Measurements from ENCODE around the gene RSPO3.
"Not testable (repeated sequence)": the region's sequence is repeated elsewhere in the genome, so short reads cannot be mapped to it uniquely, and the experiment has no call there.

RSPO3 gene

DNA sequence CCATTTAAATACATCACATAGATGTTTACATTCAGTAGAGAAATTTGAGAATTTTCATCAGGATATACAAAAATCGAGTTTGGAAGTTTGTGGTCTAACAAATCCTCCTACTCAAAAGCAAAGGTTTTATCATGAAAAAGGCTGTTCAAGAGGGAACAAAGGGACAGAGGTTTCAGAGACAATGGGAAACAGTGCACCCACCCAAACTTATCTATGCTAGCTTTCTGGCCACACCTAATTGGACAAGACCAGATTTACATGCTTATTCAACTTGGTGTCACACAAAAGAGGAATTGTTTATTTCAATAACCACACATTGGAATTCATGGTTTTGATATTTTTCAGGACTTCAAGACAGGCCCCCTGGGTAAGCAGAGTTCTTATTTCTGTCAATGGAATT is 28.4 kb upstream of the RSPO3 start:
- Histone ChIP-seq H3K36me3 (ENCODE audit: insufficient read depth, low read length) (no peaks in the 10 kb centered on the region), H3K4me1 (ENCODE audit: insufficient read depth, low read length) (peaks cover 12% of the 10 kb centered on the region), H3K4me3 (ENCODE audit: low read length) (no peak overlapping the region), H3K27me3 (ENCODE audit: insufficient read depth, low read length) (no peaks in the 10 kb centered on the region), H3K9ac (ENCODE audit: low read depth, low read length) (peak overlapping the region; percentile 3; the same call in 1 of the 2 replicates), H3K9me3 (ENCODE audit: insufficient read depth, low read depth, low read length) (no peaks in the 10 kb centered on the region), H3K27ac (ENCODE audit: low read depth, low read length) (peak overlapping the region; percentile 50)
- WGBS: no CpG with 5 or more reads among the region's 1 CpG

DNA sequence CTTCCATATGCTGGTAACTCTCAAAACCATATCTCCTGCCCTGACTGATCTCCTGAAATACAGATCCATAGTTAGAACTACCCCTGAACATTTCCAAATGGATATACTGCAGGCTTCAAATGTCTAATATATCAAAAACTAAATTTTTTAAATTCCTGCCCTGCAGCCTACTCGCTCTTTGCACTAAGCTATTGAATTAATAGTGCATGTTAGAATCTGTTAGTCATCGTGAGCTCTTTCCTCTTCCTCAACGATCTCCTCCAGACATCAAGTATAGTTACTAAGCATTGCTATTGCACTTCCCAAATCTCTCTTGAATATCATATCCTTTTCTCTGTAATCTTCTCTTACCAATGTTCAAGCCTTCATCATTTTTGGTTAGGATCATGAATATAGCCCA is 26.0 kb upstream of the RSPO3 start:
- 96% methylated on average over 3 of the region's 3 CpGs for WGBS
- no peaks in the 10 kb centered on the region for H3K9me3 ChIP-seq (ENCODE audit: insufficient read depth, low read depth, low read length)
- H3K9ac ChIP-seq (ENCODE audit: low read depth, low read length): no peak overlapping the region
- no peak overlapping the region for H3K4me3 ChIP-seq (ENCODE audit: low read length)
- peaks cover 12% of the 10 kb centered on the region for H3K4me1 ChIP-seq (ENCODE audit: insufficient read depth, low read length)
- no peaks in the 10 kb centered on the region for H3K27me3 ChIP-seq (ENCODE audit: insufficient read depth, low read length)
- H3K27ac ChIP-seq (ENCODE audit: low read depth, low read length): no peak overlapping the region
- no peaks in the 10 kb centered on the region for H3K36me3 ChIP-seq (ENCODE audit: insufficient read depth, low read length)

DNA sequence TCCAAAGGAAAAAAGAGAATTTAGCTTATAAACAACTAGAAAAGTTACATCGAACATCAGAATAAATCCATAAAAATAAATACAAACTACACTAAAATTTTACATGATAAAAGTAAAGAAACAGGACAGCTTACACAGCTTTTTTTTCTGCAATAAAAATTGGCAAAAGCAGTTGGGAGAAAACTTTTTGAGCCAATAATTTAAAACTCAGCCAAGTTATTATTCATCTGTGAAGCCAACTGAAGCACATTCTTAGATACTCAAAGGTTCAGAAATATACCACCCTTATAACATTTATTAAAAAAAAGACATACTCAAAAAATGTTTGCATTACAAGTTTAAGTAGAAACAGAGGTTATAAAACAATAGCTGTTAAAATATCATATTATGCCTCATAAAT is 23.7 kb upstream of the RSPO3 start:
- Histone ChIP-seq H3K27me3 (ENCODE audit: insufficient read depth, low read length) (no peaks in the 10 kb centered on the region), H3K9ac (ENCODE audit: low read depth, low read length) (no peak overlapping the region), H3K4me3 (ENCODE audit: low read length) (no peak overlapping the region), H3K36me3 (ENCODE audit: insufficient read depth, low read length) (no peaks in the 10 kb centered on the region), H3K27ac (ENCODE audit: low read depth, low read length) (no peak overlapping the region), H3K4me1 (ENCODE audit: insufficient read depth, low read length) (peaks cover 7% of the 10 kb centered on the region), H3K9me3 (ENCODE audit: insufficient read depth, low read depth, low read length) (no peaks in the 10 kb centered on the region)
- 100% methylated on average over 1 of the region's 1 CpG for WGBS

DNA sequence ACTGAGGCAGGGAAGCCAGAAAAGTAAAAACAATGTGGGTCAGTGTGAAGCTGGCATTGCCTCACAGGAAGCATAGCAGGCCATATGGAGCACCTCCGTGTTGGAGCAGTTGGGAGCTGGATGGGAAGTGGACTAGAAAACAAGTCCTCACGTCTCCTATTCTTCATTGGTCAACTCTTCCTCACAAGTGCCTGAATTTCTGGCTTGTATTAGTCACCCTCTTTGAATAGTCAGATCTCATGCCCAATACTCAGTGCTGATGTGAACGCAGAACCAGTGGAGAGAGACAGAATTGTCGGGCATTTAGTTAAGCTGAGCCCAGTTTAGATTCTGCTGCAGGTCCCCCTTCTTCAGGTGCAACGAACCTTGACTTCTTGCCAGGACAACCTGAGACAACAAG is 22.3 kb upstream of the RSPO3 start:
- WGBS: 91% methylated on average over 5 of the region's 5 CpGs
- Histone ChIP-seq H3K27me3 (ENCODE audit: insufficient read depth, low read length) (no peaks in the 10 kb centered on the region), H3K4me3 (ENCODE audit: low read length) (no peak overlapping the region), H3K4me1 (ENCODE audit: insufficient read depth, low read length) (no peaks in the 10 kb centered on the region), H3K9ac (ENCODE audit: low read depth, low read length) (no peak overlapping the region), H3K9me3 (ENCODE audit: insufficient read depth, low read depth, low read length) (no peaks in the 10 kb centered on the region), H3K27ac (ENCODE audit: low read depth, low read length) (no peak overlapping the region), H3K36me3 (ENCODE audit: insufficient read depth, low read length) (no peaks in the 10 kb centered on the region)

DNA sequence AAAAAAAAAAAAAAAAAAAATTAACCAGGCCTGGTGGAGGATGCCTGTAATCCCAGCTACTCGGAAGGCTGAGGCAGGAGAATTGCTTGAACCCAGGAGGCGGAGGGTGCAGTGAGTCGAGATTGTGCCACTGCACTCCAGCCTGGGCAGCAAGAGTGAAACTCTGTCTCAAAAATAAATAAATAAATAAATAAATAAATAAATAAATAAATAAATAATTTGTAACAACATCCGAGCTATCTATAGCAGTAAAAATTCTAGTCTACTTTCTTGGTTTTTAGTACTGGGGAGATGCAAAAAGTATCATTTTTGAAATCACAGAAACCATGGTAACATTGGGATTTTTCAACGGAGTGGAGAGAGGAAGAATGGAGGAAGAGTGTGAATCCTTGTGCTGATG is 21.0 kb upstream of the RSPO3 start:
- not testable (repeated sequence) for H3K9ac ChIP-seq (ENCODE audit: low read depth, low read length); H3K36me3 ChIP-seq (ENCODE audit: insufficient read depth, low read length); H3K27ac ChIP-seq (ENCODE audit: low read depth, low read length); H3K4me3 ChIP-seq (ENCODE audit: low read length); H3K27me3 ChIP-seq (ENCODE audit: insufficient read depth, low read length); H3K9me3 ChIP-seq (ENCODE audit: insufficient read depth, low read depth, low read length); H3K4me1 ChIP-seq (ENCODE audit: insufficient read depth, low read length)
- WGBS: 86% methylated on average over 5 of the region's 5 CpGs

DNA sequence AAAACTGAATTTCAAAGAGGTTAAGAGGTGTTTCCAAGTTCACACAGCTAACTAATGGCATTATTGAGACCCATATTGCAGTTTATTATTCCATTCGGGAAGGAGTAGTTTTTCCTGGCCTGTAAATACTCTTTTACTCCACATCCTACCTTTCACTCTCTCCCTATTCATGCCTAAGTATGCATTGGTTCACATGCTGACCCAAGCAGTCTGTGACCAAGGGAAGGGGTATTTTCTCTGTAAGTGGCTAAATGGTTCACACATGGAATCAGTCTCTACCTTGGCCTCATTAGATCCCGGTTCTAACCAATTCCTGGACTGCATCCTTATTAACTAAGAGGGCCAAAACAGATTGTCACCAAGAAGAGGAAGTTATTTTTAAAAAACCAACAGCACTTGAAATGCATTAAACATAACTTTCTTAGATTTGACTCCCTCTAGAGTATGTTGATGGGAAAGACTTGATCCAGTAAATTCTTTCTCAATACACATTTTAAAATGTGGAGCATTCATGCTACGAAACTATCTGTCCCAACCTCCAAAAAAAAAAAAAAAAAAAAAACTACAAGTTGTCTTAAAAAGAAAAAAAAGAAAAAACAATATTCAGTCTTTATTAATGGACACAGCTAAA is 17.8 kb upstream of the RSPO3 start:
- no peaks in the 10 kb centered on the region for H3K9me3 ChIP-seq (ENCODE audit: insufficient read depth, low read depth, low read length)
- peaks cover 4% of the 10 kb centered on the region; the same call in 1 of the 2 replicates for H3K4me1 ChIP-seq (ENCODE audit: insufficient read depth, low read length)
- WGBS: 100% methylated on average over 2 of the region's 3 CpGs
- no peaks in the 10 kb centered on the region for H3K36me3 ChIP-seq (ENCODE audit: insufficient read depth, low read length)
- H3K27me3 ChIP-seq (ENCODE audit: insufficient read depth, low read length): no peaks in the 10 kb centered on the region
- H3K4me3 ChIP-seq (ENCODE audit: low read length): no peak overlapping the region
- no peak overlapping the region for H3K9ac ChIP-seq (ENCODE audit: low read depth, low read length)
- no peak overlapping the region for H3K27ac ChIP-seq (ENCODE audit: low read depth, low read length)

DNA sequence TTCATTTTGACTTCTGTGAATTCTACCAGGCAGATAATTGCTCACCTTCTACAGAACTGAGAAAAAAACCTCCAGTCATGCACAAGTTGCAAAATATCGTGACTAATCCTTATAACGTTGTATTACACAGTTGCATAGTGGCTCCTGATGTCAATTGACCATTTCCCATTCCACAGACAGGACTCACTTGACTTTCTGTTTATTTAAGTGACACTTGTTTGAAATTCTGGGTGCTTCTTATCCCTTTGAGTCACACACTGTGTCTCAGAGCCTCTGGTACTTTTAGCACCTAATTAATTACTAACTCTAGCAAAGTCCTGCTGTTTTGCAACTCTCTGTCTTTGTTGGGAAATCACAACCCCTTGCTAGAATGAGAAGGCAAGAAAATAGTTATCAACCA is 16.2 kb upstream of the RSPO3 start:
- Histone ChIP-seq H3K9me3 (ENCODE audit: insufficient read depth, low read depth, low read length) (no peaks in the 10 kb centered on the region), H3K4me3 (ENCODE audit: low read length) (no peak overlapping the region), H3K4me1 (ENCODE audit: insufficient read depth, low read length) (peaks cover 4% of the 10 kb centered on the region; the same call in 1 of the 2 replicates), H3K9ac (ENCODE audit: low read depth, low read length) (no peak overlapping the region), H3K36me3 (ENCODE audit: insufficient read depth, low read length) (no peaks in the 10 kb centered on the region), H3K27ac (ENCODE audit: low read depth, low read length) (no peak overlapping the region), H3K27me3 (ENCODE audit: insufficient read depth, low read length) (no peaks in the 10 kb centered on the region)
- 73% methylated on average over 2 of the region's 2 CpGs for WGBS

DNA sequence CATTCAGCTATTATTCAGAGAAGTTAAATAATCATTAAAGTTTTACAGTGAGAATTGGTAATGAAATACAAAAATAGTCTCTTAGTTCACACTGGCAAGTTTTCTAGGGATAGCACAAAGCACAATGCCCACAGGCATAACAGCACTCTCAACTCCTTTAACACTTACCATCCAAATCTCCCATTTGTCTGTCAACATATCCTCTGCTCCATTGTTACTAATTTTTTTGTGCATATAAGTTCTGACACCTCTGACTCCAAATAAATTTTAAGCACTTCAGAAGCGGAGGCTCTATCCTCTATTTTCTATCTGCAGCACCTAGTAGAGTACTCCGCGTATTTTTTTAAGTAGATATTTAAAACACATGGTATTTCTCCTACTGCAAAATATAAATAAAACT is 15.6 kb upstream of the RSPO3 start:
- 89% methylated on average over 1 of the region's 3 CpGs for WGBS

DNA sequence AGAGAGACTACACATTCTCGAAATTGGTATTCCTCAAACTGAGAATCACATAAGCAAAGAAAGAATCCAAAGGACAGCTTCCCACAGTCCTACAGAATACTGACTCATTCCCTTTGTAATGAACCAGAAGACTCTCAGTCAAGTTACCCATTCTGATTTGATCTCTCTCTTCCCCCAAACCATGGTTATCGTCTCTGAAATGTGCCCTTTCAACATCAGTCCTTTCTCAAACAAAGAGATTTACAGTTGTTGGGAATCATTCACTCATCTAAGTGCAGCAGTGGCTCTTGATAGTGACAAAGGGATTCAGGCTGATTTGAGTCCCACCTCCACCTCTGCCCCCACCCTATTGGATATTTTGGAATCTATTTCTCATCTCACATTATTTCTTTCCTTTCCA is 15.0 kb upstream of the RSPO3 start:
- no peaks in the 10 kb centered on the region for H3K9me3 ChIP-seq (ENCODE audit: insufficient read depth, low read depth, low read length)
- no peaks in the 10 kb centered on the region for H3K36me3 ChIP-seq (ENCODE audit: insufficient read depth, low read length)
- H3K27me3 ChIP-seq (ENCODE audit: insufficient read depth, low read length): no peaks in the 10 kb centered on the region
- H3K9ac ChIP-seq (ENCODE audit: low read depth, low read length): no peak overlapping the region
- H3K4me1 ChIP-seq (ENCODE audit: insufficient read depth, low read length): peaks cover 4% of the 10 kb centered on the region; the same call in 1 of the 2 replicates
- 63% methylated on average over 2 of the region's 2 CpGs for WGBS
- H3K4me3 ChIP-seq (ENCODE audit: low read length): no peak overlapping the region
- no peak overlapping the region for H3K27ac ChIP-seq (ENCODE audit: low read depth, low read length)

More for the DNA sequence above, 15.6 kb upstream of the RSPO3 start:
- H3K9ac ChIP-seq (ENCODE audit: low read depth, low read length): no peak overlapping the region
- H3K36me3 ChIP-seq (ENCODE audit: insufficient read depth, low read length): no peaks in the 10 kb centered on the region
- peaks cover 4% of the 10 kb centered on the region; the same call in 1 of the 2 replicates for H3K4me1 ChIP-seq (ENCODE audit: insufficient read depth, low read length)
- no peak overlapping the region for H3K4me3 ChIP-seq (ENCODE audit: low read length)
- no peaks in the 10 kb centered on the region for H3K27me3 ChIP-seq (ENCODE audit: insufficient read depth, low read length)
- no peak overlapping the region for H3K27ac ChIP-seq (ENCODE audit: low read depth, low read length)
- H3K9me3 ChIP-seq (ENCODE audit: insufficient read depth, low read depth, low read length): no peaks in the 10 kb centered on the region

DNA sequence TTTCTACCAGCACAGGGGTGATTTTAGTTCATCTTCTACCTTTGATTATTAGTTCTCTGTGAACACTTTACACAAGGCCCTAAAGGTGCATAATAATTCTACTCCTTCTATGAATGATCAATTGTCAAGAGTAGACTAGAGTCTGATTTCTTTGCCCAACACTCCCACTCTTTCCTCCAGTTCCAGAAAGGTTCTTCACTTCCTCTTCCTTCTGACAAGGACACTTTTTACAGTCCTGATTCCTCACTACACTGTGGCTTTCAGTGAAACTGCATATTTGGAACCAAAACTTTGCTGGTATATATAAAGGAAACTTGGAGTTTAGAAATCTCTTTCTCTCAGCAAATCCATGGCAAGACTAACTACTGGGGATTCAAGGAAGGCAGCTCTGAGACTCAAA is 10.6 kb upstream of the RSPO3 start:
- Histone ChIP-seq H3K9ac (ENCODE audit: low read depth, low read length) (no peak overlapping the region), H3K27ac (ENCODE audit: low read depth, low read length) (no peak overlapping the region), H3K36me3 (ENCODE audit: insufficient read depth, low read length) (no peaks in the 10 kb centered on the region), H3K4me3 (ENCODE audit: low read length) (no peak overlapping the region), H3K9me3 (ENCODE audit: insufficient read depth, low read depth, low read length) (no peaks in the 10 kb centered on the region), H3K27me3 (ENCODE audit: insufficient read depth, low read length) (no peaks in the 10 kb centered on the region), H3K4me1 (ENCODE audit: insufficient read depth, low read length) (peaks cover 4% of the 10 kb centered on the region; the same call in 1 of the 2 replicates)

DNA sequence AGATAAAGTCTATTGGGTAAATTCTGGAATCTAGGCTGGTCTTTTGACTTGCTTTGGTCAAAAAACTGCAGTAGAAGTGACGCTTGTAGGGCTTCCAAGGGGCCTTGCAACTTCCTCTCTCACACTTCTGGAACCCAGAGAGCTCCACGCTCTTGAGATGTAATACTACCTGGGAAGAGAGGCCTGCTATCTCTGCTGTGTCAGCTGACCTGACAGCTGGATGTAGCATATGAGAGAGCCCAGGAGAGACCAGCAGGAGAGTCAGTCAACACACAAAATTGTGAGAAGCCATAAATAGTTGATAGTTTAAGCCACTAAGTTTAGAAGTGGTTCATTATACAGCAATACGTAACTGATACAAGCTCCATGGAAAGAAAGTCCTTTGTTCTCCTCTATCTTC is 7.8 kb upstream of the RSPO3 start:
- Histone ChIP-seq H3K9me3 (ENCODE audit: insufficient read depth, low read depth, low read length) (no peaks in the 10 kb centered on the region), H3K4me3 (ENCODE audit: low read length) (no peak overlapping the region), H3K9ac (ENCODE audit: low read depth, low read length) (no peak overlapping the region), H3K27ac (ENCODE audit: low read depth, low read length) (no peak overlapping the region), H3K4me1 (ENCODE audit: insufficient read depth, low read length) (no peaks in the 10 kb centered on the region), H3K27me3 (ENCODE audit: insufficient read depth, low read length) (peaks cover 16% of the 10 kb centered on the region), H3K36me3 (ENCODE audit: insufficient read depth, low read length) (no peaks in the 10 kb centered on the region)
- 95% methylated on average over 3 of the region's 3 CpGs for WGBS

DNA sequence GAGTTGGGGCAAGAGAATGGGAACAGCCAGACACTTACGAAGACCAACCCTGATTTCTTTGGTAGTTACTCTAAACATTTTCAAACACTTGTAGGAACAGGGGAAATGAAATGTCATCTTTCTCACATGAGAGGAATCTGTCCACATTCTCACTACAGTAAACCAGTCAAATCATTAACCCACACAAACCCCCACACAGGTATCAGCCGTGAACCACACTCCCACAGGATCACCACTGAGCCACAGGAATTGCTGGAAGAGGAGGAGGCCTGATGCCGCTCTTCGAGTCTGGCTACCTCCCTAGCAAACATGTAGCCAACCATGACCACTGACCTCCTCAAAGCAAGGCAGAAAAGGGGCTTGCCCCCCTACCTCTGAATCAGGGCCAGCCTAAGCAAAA is 6.9 kb upstream of the RSPO3 start:
- Histone ChIP-seq H3K36me3 (ENCODE audit: insufficient read depth, low read length) (no peaks in the 10 kb centered on the region), H3K27ac (ENCODE audit: low read depth, low read length) (no peak overlapping the region), H3K4me3 (ENCODE audit: low read length) (no peak overlapping the region), H3K4me1 (ENCODE audit: insufficient read depth, low read length) (no peaks in the 10 kb centered on the region), H3K9me3 (ENCODE audit: insufficient read depth, low read depth, low read length) (no peaks in the 10 kb centered on the region), H3K9ac (ENCODE audit: low read depth, low read length) (no peak overlapping the region), H3K27me3 (ENCODE audit: insufficient read depth, low read length) (peaks cover 24% of the 10 kb centered on the region)
- 78% methylated on average over 4 of the region's 4 CpGs for WGBS

All from HUES64 (cell line).